Tibial artery (tissue), 4 donors: Measurements from ENCODE around the gene TACO1.

Experiments used
- DNase-seq, 2 donors: peaks; one replicate each; pipeline ENCODE4 v3.0.0-alpha.2; 2019
- H3K27ac ChIP-seq, 2 donors: fragments of 200-600 bp; sonication (generic) in 1 of 2; 1 replicate in 1 of 2; 2 replicates in 1 of 2; pipeline ENCODE4 v1.5.1; 2018 to 2019; ENCODE audit warnings: mild to moderate bottlenecking in 1 of 2
- H3K27me3 ChIP-seq, 2 donors: fragments of 200-600 bp; sonication (generic) in 1 of 2; one replicate each; pipeline versions ENCODE4 v1.5.1 to v1.6.0; 2016 to 2019
- H3K36me3 ChIP-seq, 3 donors: fragments of 200-600 bp; sonication (generic) in 2 of 3; one replicate each; pipeline ENCODE4 v1.5.1; 2016 to 2019; ENCODE audit warnings: mild to moderate bottlenecking in 2 of 3
- H3K4me1 ChIP-seq, 4 donors: fragments of 200-600 bp; sonication (generic) in 2 of 4; 1 replicate in 3 of 4; 2 replicates in 1 of 4; pipeline ENCODE4 v1.5.1; 2016 to 2019
- H3K4me3 ChIP-seq, 2 donors: fragments of 200-600 bp; sonication (generic) in 1 of 2; 1 replicate in 1 of 2; 2 replicates in 1 of 2; pipeline ENCODE4 v1.5.1; 2018 to 2019; ENCODE audit warnings: mild to moderate bottlenecking in 2 of 2
- H3K9me3 ChIP-seq, 3 donors: fragments of 200-600 bp; sonication (generic) in 1 of 3; one replicate each; pipeline ENCODE4 v1.5.1; 2016 to 2019
- intact Hi-C: fragments of 100-400 bp; cut with DNase I; formaldehyde crosslinking; loops from one replicate; pipeline ENCODE4 v1.15.0; 2023; ENCODE audit warnings: low total_unique reads
- TF ChIP-seq, protein P1 (sequence below), 2 experiments: fragments of 200-600 bp in 1 of 2; fragments of 450-650 bp in 1 of 2; IDR thresholded peaks; one replicate each; pipeline ENCODE4 v1.5.1; 2017 to 2019; ENCODE audit warnings: antibody characterized with exemption in 2 of 2, mild to moderate bottlenecking in 1 of 2, moderate library complexity in 1 of 2

Gene TACO1

DNA sequence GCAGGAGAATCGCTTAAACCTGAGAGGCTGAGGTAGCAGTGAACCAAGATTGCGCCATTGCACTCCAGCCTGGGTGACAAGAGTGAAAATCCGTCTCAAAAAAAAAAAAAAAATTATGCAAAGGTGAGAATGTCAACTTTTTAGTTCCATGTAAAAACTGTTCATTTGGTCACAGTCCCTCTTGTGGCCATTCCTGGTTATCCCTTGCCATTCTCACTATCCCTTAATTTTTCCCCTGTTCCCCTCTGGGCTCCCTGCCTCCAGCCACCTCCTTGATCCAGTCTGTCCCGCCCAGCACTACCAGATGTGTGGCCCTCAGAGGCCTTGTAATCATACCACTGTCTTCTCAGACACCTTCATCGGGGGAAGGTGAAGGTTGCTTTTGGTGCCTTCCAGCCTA is 27.1 kb upstream of the TACO1 start:
- Histone ChIP-seq H3K4me1 (no peaks in the 10 kb centered on the region), H3K27me3 (no peaks in the 10 kb centered on the region), H3K27ac (no peak overlapping the region), H3K36me3 (peaks cover 0 to 6% (median 0%) of the 10 kb centered on the region in 3 donors), H3K4me3 (no peak overlapping the region), H3K9me3 (no peaks in the 10 kb centered on the region)
- TF ChIP-seq, protein P1, sequence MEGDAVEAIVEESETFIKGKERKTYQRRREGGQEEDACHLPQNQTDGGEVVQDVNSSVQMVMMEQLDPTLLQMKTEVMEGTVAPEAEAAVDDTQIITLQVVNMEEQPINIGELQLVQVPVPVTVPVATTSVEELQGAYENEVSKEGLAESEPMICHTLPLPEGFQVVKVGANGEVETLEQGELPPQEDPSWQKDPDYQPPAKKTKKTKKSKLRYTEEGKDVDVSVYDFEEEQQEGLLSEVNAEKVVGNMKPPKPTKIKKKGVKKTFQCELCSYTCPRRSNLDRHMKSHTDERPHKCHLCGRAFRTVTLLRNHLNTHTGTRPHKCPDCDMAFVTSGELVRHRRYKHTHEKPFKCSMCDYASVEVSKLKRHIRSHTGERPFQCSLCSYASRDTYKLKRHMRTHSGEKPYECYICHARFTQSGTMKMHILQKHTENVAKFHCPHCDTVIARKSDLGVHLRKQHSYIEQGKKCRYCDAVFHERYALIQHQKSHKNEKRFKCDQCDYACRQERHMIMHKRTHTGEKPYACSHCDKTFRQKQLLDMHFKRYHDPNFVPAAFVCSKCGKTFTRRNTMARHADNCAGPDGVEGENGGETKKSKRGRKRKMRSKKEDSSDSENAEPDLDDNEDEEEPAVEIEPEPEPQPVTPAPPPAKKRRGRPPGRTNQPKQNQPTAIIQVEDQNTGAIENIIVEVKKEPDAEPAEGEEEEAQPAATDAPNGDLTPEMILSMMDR (IDR thresholded peaks at IDR 0.05) = no peak
- intact Hi-C loops = no loop called here
- no peak for DNase-seq

DNA sequence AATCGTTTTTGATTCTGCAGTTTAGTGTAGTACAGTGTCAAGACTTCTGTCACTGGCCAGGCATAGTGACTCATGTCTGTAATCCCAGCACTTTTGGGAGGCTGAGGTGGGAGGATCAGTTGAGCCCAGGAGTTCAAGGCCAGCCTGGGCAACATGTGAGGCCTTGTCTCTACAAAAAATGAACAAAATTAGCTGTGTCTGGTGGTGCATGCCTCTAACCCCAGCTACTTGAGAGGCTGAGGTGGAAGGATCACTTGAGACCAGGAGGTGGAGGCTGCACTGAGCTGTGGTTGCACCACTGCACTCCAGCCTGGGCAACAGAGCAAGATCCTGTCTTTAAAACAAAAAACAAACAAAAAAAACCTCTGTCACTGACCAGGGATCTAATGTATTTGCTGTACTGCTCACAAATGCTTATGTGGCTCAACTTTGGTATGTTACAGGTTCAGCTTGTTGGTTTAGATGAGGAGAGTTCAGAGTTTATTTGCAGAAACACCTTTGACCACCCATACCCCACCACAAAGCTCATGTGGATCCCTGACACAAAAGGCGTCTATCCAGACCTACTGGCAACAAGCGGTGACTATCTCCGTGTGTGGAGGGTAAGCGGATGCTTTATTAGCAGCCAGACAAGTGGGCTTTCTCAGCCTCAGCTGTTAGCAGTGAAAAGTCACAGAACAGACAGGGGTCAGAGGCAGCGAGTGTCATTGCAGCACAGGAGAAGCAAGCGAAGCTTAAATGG is 22.5 kb upstream of the TACO1 start:
- no peak overlapping the region for H3K27ac ChIP-seq
- intact Hi-C loops = no loop called here
- no peak overlapping the region for H3K4me3 ChIP-seq
- H3K9me3 ChIP-seq = no peaks in the 10 kb centered on the region
- DNase-seq = no peak
- TF ChIP-seq, protein P1 (IDR thresholded peaks at IDR 0.05) = no peak
- H3K36me3 ChIP-seq = peaks cover 24 to 45% (median 36%) of the 10 kb centered on the region in 3 donors
- no peaks in the 10 kb centered on the region for H3K4me1 ChIP-seq
- no peaks in the 10 kb centered on the region for H3K27me3 ChIP-seq

DNA sequence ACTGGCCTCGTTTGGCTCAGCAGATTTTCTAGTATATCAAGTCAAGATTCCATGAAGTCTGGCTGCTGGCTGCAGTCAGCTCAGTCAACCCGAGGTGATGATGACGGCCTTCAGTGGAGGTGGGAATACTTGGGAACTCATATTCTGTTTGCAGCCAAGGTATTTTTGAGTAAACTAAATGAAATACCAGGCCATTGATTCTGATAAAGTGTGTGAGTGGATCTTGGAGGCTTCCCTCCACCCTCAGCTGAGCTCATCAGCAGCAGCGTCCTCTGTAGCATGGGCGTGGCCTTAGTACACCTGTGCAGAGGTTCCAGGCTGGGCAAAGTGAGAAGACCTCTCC is 22.0 kb upstream of the TACO1 start:
- H3K27ac ChIP-seq = no peak overlapping the region
- no peak for DNase-seq
- no peaks in the 10 kb centered on the region for H3K9me3 ChIP-seq
- TF ChIP-seq, protein P1 (IDR thresholded peaks at IDR 0.05) = no peak
- no peaks in the 10 kb centered on the region for H3K27me3 ChIP-seq
- no peaks in the 10 kb centered on the region for H3K4me1 ChIP-seq
- H3K4me3 ChIP-seq = no peak overlapping the region
- H3K36me3 ChIP-seq = peaks cover 29 to 50% (median 42%) of the 10 kb centered on the region in 3 donors
- intact Hi-C loops = no loop called here

DNA sequence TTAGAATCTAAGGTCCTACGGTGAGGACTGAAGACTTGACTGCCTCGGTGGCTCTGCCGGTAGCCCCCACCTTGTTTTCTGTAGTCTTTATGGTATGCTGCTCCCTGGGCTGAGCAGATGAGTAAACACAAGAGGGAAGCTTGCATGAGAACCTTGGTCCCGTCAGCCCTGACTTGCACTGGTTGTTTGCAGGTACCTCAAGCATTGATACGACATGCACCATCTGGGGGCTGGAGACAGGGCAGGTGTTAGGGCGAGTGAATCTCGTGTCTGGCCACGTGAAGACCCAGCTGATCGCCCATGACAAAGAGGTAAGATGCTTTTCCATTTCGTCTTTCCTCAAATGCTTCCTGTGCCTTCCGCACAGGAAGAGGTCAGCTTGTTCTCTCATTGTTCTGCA is 21.1 kb upstream of the TACO1 start:
- H3K27me3 ChIP-seq = no peaks in the 10 kb centered on the region
- intact Hi-C loops = no loop called here
- TF ChIP-seq, protein P1 (IDR thresholded peaks at IDR 0.05) = no peak
- no peaks in the 10 kb centered on the region for H3K9me3 ChIP-seq
- H3K4me1 ChIP-seq = no peaks in the 10 kb centered on the region
- H3K36me3 ChIP-seq = peaks cover 38 to 59% (median 51%) of the 10 kb centered on the region in 3 donors
- no peak overlapping the region for H3K27ac ChIP-seq
- DNase-seq = no peak
- H3K4me3 ChIP-seq = no peak overlapping the region

DNA sequence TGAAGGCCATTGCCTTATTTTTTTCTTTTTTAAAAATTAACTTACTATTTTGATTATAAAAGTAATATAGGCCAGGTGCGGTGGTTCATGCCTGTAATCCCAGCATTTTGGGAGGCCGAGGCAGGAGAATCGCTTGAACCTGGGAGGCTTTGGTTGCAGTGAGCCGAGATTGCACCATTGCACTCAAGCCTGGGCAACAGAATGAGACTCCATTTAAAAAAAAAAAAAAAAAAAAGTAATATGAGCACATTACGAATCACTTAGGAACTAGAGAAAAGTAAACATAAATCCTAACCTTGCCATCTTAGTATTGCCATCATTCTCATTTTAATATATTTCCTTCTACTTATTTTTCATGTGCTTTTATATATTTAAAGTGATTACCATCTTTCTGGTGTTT is 12.9 kb upstream of the TACO1 start:
- H3K4me1 ChIP-seq = no peaks in the 10 kb centered on the region
- H3K27me3 ChIP-seq = no peaks in the 10 kb centered on the region
- TF ChIP-seq, protein P1 (IDR thresholded peaks at IDR 0.05) = no peak
- intact Hi-C loops = no loop called here
- DNase-seq = no peak
- H3K4me3 ChIP-seq = no peak overlapping the region
- no peaks in the 10 kb centered on the region for H3K9me3 ChIP-seq
- H3K27ac ChIP-seq = no peak overlapping the region
- H3K36me3 ChIP-seq = peaks cover 70 to 98% (median 83%) of the 10 kb centered on the region in 3 donors
